Activated CD4-positive, alpha-beta memory T cell treated with anti-CD3 and anti-CD28 coated beads for 36 hours (primary cell): ENCODE measurements around the gene POTEG. TPM values are rescaled to one million over a fixed set of nuclear protein-coding genes. Genes with fewer than 3 reads are reported as not detected.
"Not testable (repeated sequence)": the region's sequence is repeated elsewhere in the genome, so short reads cannot be mapped to it uniquely, and the experiment has no call there.

Experiments
- CTCF ChIA-PET: fragments of 350-600 bp; sonication (Branson Sonifier 250); formaldehyde crosslinking; loops from one replicate; lab custom pipeline; 2021; ENCODE audit warnings: antibody characterized with exemption, inconsistent platforms; lab: Charles Lee
- POLR2A ChIA-PET: fragments of 350-600 bp; sonication (Branson Sonifier 250); formaldehyde crosslinking; loops from one replicate; lab custom pipeline; 2021; ENCODE audit warnings: antibody characterized with exemption; lab: Charles Lee
- DNase-seq: peaks from one replicate; pipeline ENCODE4 v3.0.0-alpha.2; 2020
- H3K27ac Mint-ChIP-seq: one replicate; pipeline ENCODE4 v1.8.0; 2021; ENCODE audit warnings: mixed read lengths
- H3K27me3 Mint-ChIP-seq: one replicate; pipeline ENCODE4 v1.8.0; 2021; ENCODE audit warnings: mixed read lengths
- H3K36me3 Mint-ChIP-seq: one replicate; pipeline ENCODE4 v1.8.0; 2021; ENCODE audit warnings: mixed read lengths
- H3K4me1 Mint-ChIP-seq: one replicate; pipeline ENCODE4 v1.8.0; 2021; ENCODE audit warnings: low read depth, mixed read lengths
- H3K4me3 Mint-ChIP-seq: one replicate; pipeline ENCODE4 v1.8.0; 2021; ENCODE audit warnings: mild to moderate bottlenecking, mixed read lengths
- H3K9me3 Mint-ChIP-seq: one replicate; pipeline ENCODE4 v1.8.0; 2021; ENCODE audit warnings: mixed read lengths
- intact Hi-C: fragments of 100-400 bp; cut with micrococcal nuclease; formaldehyde crosslinking; loops from one replicate; pipeline ENCODE4 v1.15.1; 2023
- total RNA-seq, 2 experiments: library from RNA; stranded (reverse); gene quantifications; one replicate each; pipeline ENCODE4 v1.2.3, GENCODE V29; 2021

Gene POTEG
- not detected for total RNA-seq

DNA sequence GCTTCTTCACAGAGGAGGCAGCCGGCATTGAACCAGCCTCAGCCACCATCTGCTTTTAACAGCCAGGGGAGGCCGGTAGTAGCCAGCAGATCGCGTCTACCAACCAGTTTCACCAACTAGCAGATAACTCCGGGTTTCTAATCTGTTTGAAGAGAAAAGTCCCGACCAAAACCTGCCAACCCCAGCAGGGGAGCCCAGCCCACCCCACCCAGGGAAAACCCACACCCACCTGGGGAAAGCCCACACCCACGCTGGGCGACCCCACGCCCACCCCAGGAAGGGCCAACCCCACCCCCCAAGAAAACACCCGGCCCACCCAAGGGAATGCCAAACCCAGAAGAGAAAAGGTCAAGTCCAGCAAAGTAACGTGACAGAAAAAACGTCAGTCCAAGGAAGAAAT lies at the start of gene POTEG:
Gene POTEG, minus strand, starts transcription at position 101 of the 400 bp plus-strand sequence. Its CDS starts 52 bp downstream, at position 49.
- H3K27me3 Mint-ChIP-seq, H3K9me3 Mint-ChIP-seq, H3K27ac Mint-ChIP-seq, H3K36me3 Mint-ChIP-seq, DNase-seq, H3K4me3 Mint-ChIP-seq, POLR2A ChIA-PET, intact Hi-C loops, H3K4me1 Mint-ChIP-seq, CTCF ChIA-PET: not testable (repeated sequence)

DNA sequence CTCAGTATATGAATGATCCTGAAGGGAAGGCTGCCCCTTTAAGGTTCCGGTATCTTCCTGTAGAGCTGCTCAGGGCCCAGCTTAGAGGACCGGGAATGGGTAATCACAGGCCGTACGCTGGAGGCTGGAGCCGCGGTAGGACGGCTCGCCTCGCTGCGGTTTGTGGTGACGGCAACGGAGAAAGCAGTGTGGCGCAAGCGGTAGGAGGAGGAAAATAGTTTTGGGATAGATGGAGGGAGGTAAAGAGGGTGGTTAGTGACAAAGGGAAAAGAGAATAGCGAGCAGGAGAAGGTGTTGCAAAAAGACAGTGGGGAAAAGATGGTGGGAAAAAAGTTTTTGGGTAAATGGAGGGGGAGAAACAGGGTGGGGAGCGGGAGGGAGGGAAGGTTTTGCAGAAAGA lies 48.0 kb upstream of the POTEG start:
- DNase-seq, H3K9me3 Mint-ChIP-seq, CTCF ChIA-PET, H3K4me1 Mint-ChIP-seq, H3K4me3 Mint-ChIP-seq, intact Hi-C loops, H3K36me3 Mint-ChIP-seq, POLR2A ChIA-PET, H3K27me3 Mint-ChIP-seq, H3K27ac Mint-ChIP-seq: not testable (repeated sequence)

DNA sequence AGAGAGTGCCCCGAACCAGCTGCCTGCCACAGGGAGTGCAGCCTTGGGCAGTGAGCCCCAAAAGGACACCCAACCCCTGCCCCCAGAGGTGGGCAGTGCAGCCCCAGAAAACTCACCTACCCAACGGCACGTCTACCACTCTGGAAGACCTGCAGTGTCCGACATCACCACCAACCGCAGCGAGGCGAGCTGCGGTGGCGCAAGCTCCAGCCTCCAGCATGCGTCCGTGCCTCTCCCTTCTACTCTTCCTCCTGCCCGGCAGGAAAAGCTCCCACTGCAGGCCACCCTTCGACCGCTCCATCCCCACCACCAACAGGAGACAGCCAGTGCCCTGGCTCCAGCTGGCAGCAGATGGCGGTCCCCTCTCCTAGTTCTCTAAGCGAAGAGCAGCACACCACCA lies 47.3 kb upstream of the POTEG start:
- H3K27ac Mint-ChIP-seq, H3K9me3 Mint-ChIP-seq, POLR2A ChIA-PET, DNase-seq, CTCF ChIA-PET, H3K4me1 Mint-ChIP-seq, H3K36me3 Mint-ChIP-seq, H3K4me3 Mint-ChIP-seq, intact Hi-C loops, H3K27me3 Mint-ChIP-seq: not testable (repeated sequence)

DNA sequence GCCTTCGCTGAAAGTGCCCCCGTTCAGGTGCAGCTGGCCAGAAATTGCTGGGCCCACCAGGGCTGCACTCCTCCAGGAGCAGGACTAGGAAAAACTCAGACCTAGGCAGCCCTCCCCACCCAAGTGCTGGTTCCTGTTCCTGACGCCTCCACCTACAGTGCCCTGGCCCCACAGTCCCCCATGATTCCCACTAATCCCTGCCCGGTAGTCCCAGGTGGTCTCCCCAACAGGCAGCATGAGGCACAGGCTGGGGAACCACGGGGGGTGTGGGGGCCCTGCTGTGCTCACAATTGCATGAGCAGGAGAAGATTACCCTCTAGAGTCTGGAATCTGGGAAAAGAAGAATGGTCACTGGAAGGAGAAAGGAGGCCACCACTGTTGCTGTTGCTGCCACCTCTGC lies 46.4 kb upstream of the POTEG start:
- H3K4me3 Mint-ChIP-seq, H3K27me3 Mint-ChIP-seq, CTCF ChIA-PET, H3K9me3 Mint-ChIP-seq, H3K27ac Mint-ChIP-seq, DNase-seq, H3K4me1 Mint-ChIP-seq, intact Hi-C loops, H3K36me3 Mint-ChIP-seq, POLR2A ChIA-PET: not testable (repeated sequence)

DNA sequence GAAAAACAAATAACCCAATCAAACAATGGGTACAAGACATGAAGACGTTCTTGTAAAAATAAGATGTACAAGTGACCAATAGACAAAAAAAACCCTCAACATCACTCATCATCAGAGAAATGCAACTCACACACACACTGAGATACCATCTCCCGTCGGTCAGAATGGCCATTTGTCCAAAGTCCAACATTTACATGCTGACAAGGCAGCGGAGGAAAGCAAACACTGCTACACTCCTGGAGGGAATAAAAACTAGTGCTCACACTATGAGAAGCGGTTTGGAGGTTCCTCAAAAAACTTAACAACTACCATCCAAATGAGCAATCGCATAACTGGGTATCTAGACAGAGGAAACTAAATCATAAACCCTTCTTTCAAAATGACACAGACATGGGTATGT lies 11.6 kb upstream of the POTEG start:
- DNase-seq, CTCF ChIA-PET, POLR2A ChIA-PET, H3K4me1 Mint-ChIP-seq, H3K4me3 Mint-ChIP-seq, H3K27ac Mint-ChIP-seq, H3K9me3 Mint-ChIP-seq, H3K27me3 Mint-ChIP-seq, intact Hi-C loops, H3K36me3 Mint-ChIP-seq: not testable (repeated sequence)

DNA sequence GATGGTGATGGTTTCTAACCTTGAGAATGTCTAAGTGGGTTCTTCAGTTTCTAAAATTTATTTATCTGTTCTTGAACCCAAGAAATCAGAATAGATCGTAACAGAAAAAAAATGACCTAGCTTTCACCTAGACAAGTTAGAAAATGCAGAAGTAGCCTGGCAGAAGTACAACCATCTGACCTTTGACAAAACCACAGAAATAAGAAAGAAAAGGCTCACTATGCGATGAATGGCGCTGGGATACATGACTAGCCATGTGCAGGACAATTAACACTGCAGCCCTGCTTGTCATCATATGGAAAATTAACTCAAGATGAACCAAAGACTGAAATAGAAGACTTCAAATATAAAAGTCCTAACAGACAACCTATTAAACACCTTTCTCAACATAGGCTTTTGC lies 5.7 kb upstream of the POTEG start:
- H3K9me3 Mint-ChIP-seq, POLR2A ChIA-PET, H3K4me1 Mint-ChIP-seq, intact Hi-C loops, H3K4me3 Mint-ChIP-seq, H3K27me3 Mint-ChIP-seq, H3K36me3 Mint-ChIP-seq, H3K27ac Mint-ChIP-seq, CTCF ChIA-PET, DNase-seq: not testable (repeated sequence)

DNA sequence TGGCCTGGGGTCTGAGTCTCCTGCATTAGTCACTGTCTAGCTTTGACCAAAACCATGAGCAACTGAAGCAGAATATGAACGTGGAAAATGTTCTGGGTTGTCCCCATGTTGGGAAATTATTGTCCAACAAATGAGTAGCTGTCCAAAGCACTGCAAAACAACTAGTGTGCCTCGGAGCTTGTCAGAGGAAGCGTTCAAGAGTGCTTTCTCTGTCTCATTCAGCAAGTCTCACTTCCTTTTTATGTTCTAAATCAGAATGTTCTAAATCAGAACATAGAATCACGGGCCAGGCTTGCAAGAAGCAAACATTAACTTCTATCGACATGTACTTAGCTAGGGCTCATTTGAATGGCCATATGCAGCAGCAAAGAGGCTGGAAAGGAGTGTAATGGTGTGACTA lies 5.1 kb upstream of the POTEG start:
- H3K36me3 Mint-ChIP-seq, intact Hi-C loops, H3K4me1 Mint-ChIP-seq, DNase-seq, CTCF ChIA-PET, H3K4me3 Mint-ChIP-seq, H3K27ac Mint-ChIP-seq, H3K9me3 Mint-ChIP-seq, POLR2A ChIA-PET, H3K27me3 Mint-ChIP-seq: not testable (repeated sequence)

DNA sequence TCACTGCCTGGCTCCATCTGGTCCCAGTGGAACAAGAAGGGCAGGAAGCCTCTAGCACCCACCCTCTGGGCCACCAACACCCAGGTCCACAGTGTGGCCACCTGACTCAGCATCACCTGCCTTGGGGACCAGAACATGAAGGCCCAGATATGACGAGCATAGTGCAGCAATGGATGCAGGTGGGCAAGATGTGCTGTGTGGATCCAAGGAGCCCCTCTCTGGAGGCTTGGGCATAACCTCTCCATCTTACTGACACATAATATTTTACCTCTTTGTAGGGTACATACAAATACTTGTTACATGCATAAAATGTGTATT lies 2.9 kb upstream of the POTEG start:
- intact Hi-C loops, CTCF ChIA-PET, H3K27me3 Mint-ChIP-seq, H3K36me3 Mint-ChIP-seq, H3K4me3 Mint-ChIP-seq, H3K27ac Mint-ChIP-seq, H3K9me3 Mint-ChIP-seq, DNase-seq, H3K4me1 Mint-ChIP-seq, POLR2A ChIA-PET: not testable (repeated sequence)

DNA sequence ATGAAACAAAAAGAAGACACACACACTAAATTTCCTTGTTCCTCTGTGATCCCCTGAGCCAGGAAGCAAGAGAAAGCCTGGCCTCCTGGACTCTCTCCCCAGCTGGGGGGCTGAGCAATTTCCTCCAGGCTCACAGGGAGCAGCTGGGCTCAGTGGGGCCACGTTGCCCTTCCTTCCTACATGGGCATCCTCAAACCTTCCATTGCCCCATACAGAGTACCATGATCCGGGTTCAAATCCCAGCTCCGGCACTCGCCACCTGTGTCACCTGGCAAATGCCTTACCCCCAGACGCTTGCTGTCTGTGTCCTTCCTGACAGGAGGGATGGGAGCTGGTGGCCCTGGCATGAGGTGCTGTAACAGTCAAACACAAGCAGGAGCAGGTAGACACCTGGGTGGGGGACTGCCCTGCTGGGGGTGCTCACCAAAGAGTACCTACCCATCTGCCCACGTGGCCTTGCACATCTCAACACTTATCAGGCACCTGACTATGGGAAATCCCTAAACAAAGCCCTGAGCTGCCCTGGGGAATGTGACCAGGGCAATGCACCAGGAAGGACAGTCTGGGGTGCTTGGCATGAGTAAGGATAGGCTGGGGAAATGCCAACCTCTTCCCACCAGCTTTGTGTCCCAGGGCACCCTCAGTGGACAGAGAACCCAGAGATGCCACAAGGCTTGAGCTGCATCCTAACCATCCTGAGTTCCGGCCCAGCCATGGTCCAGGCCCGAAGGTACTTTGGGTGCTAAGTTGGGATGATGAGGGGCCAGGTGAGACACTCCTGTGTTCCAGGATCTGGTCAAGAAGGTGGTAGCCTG lies 2.4 kb upstream of the POTEG start:
- H3K4me1 Mint-ChIP-seq, H3K9me3 Mint-ChIP-seq, CTCF ChIA-PET, H3K36me3 Mint-ChIP-seq, DNase-seq, H3K4me3 Mint-ChIP-seq, intact Hi-C loops, H3K27ac Mint-ChIP-seq, H3K27me3 Mint-ChIP-seq, POLR2A ChIA-PET: not testable (repeated sequence)

DNA sequence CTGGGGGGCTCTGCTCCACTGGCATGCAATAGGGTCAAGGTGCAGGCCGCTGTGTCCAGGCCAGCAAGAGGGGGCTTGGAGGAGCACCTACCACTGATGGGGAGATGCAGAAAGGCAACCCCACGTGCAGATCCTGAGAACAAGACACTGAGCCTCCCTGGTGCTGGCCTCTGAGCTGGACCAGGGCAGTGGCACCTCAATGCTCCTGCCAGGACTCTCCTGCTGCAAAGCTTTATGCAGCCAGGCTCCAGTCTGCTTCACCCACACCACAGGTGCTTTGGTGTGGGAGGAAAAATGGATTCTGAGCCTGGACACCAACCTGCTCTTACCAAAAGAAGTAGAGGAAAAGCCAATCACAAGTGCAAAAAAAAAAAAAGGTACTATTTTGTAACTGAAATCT lies 1.7 kb upstream of the POTEG start:
- H3K4me1 Mint-ChIP-seq, intact Hi-C loops, H3K9me3 Mint-ChIP-seq, H3K36me3 Mint-ChIP-seq, H3K27me3 Mint-ChIP-seq, H3K27ac Mint-ChIP-seq, CTCF ChIA-PET, POLR2A ChIA-PET, DNase-seq, H3K4me3 Mint-ChIP-seq: not testable (repeated sequence)

DNA sequence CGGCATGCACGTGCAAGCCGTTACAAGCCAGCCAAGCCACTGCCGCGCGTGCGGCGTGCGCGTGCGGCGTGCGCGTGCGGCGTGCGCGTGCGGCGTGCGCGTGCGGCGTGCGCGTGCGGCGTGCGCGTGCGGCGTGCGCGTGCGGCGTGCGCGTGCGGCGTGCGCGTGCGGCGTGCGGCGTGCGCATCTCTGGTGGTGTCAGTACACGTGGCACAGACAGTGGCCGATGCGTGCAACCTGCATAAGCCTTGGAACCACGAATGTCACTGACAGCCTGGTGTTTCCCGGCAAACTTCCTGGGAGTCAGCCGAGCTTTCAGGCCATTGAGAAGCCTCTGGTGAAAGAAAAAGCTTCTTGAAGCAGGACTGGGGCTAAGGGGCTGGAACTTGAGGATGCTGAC lies 750 bp upstream of the POTEG start:
- H3K9me3 Mint-ChIP-seq, H3K27me3 Mint-ChIP-seq, H3K4me1 Mint-ChIP-seq, CTCF ChIA-PET, POLR2A ChIA-PET, H3K27ac Mint-ChIP-seq, H3K36me3 Mint-ChIP-seq, DNase-seq, intact Hi-C loops, H3K4me3 Mint-ChIP-seq: not testable (repeated sequence)

DNA sequence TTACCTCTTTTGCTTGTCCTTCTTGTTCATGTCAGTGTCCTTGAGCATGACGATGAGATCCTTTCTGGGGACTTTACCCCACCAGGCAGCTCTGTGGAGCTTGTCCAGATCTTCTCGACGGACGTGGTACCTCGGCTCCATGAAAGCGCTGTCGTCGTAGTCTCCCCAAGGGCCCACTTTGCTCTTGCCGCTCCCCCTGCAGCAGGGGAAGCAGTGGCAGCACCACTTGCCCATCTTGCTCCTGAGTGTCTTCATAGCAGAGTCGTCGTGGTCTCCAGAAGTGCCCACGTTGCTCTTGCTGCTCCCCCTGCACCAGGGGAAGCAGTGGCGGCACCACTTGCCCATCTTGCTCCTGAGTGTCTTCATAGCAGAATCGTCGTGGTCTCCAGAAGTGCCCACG lies 376 bp downstream of the POTEG start:
- H3K4me3 Mint-ChIP-seq, CTCF ChIA-PET, H3K27ac Mint-ChIP-seq, H3K36me3 Mint-ChIP-seq, POLR2A ChIA-PET, intact Hi-C loops, H3K27me3 Mint-ChIP-seq, H3K9me3 Mint-ChIP-seq, DNase-seq, H3K4me1 Mint-ChIP-seq: not testable (repeated sequence)

DNA sequence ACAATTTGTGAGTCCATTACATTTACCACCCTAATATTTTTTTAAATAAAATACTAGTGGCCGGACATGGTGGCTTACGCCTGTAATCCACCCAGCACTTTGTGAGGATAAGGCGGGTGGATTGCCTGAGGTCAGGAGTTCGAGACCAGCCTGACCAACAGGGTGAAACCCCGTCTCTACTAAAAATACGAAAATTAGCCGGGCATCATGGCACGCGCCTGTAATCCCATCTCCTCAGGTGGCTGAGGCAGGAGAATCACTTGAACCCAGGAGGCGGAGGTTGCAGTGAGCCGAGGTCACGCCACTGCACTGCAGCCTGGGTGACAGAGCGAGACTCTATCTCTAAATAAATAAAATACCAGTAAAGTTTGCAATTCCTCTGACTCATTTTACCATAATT lies 25.6 kb downstream of the POTEG start:
- POLR2A ChIA-PET, H3K4me1 Mint-ChIP-seq, H3K27ac Mint-ChIP-seq, H3K36me3 Mint-ChIP-seq, intact Hi-C loops, DNase-seq, H3K9me3 Mint-ChIP-seq, H3K27me3 Mint-ChIP-seq, CTCF ChIA-PET, H3K4me3 Mint-ChIP-seq: not testable (repeated sequence)
